SKM-1 (cell line): ENCODE measurements around the gene TTLL3.
"Not testable (repeated sequence)": the region's sequence is repeated elsewhere in the genome, so short reads cannot be mapped to it uniquely, and the experiment has no call there.

ENCODE experiments used
- DNase-seq: peaks from one replicate; lab custom pipeline; 2025; ENCODE audit not compliant: unreplicated experiment; lab: John Stamatoyannopoulos, UW

TTLL3 gene

GRCh38 chr3:9864200-9864927, 54.3 kb downstream of the TTLL3 start:
- DNase-seq = peak; percentile 63

GRCh38 chr3:9865125-9865637, 55.1 kb downstream of the TTLL3 start:
- DNase-seq = not testable (repeated sequence)

DNA sequence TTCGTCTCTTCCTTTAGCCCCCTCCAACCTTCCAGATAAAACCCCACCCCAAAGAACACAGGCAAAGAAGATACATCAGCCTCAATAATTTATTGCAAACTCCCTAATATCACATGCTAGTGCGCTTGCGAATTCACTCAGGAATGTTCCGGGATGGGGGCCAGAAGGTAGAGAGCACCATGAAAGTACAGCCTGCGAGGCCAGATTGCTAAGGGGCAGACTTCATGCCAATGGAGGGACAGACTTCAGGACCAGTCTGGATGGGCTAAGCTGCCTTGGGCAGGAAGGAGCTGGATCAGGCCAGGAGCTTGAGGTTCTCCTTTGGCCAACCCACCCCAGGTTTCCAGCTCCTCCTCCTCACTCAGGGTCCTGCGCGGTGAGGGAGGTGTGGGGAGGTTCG, 56.6 kb downstream of the TTLL3 start:
- DNase-seq = no peak

GRCh38 chr3:9867106-9867505, 57.0 kb downstream of the TTLL3 start:
- no peak for DNase-seq

DNA sequence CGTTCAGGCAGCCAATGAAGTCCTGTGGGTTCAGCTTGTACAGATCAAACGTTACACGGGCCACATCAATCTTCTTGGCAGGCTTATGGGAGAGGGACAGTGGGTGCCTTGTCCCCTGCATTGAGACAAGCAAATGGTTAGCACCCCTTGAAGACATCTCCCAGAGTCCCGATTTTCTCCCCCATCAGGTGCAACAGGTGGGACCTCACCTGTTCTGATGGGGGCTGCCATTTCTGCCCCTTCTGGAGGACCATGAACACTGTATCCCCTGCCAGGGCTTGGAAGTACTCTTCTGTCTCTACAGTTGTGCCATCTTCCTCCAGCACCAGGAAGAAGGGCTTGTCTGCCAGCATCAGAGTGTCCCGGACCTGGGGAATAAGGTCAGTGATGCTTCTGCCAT, 59.9 kb downstream of the TTLL3 start:
- DNase-seq = no peak

- no peak for DNase-seq
Measured at GRCh38 chr3:9870978-9871377, 60.9 kb downstream of the TTLL3 start.

DNA sequence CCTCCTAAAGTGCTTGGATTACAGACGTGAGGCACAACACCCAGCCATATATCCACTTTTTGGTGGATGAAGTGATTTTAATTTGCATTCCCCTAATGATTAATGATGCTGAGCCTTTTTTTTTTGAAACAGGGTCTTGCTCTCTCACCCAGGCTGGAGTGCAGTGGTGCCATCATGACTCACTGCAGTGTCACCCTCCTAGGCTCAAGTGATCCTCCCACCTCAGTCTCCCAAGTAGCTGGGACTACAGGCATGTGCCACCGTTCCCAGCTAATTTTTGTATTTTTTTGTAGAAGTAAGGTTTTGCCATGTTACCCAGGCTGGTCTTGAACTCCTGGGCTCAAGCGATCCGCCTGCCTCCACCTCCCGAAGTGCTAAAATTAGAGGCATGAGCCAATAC, 62.0 kb downstream of the TTLL3 start:
- DNase-seq = not testable (repeated sequence)

DNA sequence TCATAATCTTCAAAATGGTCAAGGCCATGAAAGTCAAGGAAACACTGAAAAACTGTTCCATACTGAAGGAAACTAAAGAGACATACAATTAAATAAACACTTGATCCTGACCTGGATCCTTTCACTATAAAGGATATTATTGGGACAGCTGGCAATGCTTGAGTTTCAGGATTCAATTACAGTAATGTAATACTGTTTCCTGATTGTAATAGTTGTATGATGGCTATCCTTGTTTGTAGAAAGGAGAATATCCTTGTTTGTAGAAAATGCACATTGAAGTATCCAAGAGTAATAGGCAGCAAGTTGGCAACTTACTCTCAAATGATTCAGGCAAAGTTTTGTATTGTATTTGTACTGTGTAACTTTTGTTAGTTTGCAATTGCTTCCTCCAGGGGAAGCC, 65.4 kb downstream of the TTLL3 start:
- DNase-seq = no peak

DNA sequence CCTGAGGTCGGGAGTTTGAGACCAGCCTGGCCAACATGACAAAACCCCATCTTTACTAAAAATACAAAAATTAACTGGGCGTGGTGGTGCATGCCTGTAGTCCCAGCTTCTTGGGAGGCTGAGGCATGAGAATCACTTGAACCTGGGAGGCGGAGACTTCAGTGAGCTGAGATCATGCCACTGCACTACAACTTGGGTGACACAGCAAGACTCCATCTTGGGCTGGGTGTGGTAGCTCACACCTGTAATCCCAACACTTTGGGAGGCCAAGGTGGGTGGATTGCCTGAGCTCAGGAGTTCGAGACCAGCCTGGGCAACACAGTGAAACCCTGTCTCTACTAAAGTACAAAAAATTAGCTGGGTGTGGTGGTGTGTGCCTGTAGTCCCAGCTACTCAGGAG, 66.2 kb downstream of the TTLL3 start:
- DNase-seq = not testable (repeated sequence)

GRCh38 chr3:9876991-9877390, 66.9 kb downstream of the TTLL3 start:
- no peak for DNase-seq

DNA sequence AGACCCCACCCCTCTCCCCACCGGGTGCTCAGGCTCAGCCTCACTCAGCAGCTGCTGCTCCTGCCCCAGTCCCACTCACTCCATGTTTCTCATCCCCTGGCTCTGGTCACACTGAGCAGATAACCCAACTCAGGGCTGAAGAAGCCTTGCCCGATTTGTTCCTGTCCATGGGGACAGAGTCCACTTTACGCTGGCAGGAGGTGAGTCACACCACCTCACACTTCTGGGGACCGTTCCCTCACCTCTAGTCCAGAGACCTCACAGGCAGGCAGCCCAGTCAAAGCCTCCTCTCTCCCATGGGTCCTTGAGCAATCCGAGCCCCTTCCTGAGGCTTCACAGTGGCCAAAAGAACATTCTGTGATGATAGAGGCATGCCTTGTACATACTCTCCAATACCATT, 68.6 kb downstream of the TTLL3 start:
- no peak for DNase-seq

GRCh38 chr3:9879830-9880549, 69.9 kb downstream of the TTLL3 start, which contains the start of gene CIDEC:
Gene CIDEC, minus strand, starts transcription at chr3:9880253. Its CDS starts 1,767 bp downstream, at chr3:9878486.
- DNase-seq = no peak

GRCh38 chr3:9881441-9881840, 71.4 kb downstream of the TTLL3 start:
- DNase-seq = no peak

- no peak for DNase-seq
Measured at GRCh38 chr3:9883706-9884554, 73.9 kb downstream of the TTLL3 start.

DNA sequence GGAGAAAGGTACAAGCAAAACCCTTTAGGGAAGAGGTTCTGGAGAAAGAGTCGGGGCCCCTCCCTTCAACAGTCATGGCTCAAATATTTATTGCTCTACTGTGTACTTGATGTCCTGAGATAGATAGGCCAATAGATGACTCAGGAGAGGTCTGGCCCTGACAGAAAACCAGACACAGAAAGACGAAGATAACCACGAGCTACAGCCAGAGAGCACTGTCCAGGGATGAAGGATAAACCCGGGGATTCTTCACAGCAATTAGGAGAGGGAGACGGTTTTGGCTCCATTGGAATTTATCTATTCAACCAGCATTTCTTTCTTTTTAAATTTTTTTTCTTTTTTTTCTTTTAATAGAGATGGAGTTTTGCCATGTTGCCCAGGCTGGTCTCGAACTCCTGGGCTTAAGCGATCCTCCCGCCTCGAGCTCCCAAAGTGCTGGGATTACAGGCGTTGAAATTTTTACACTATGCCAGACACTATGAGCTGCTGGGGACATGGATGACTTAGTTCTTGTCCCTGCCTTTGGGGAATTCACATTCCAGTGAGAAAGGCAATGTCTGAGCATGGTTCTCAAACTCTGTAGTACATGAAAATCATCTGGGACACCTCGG, 74.6 kb downstream of the TTLL3 start:
- DNase-seq = no peak
